OCI-LY7 (cell line): ENCODE results near the gene PTPRZ1.

Experiments
- EZH2phosphoT487 ChIP-seq: fragments of 200-600 bp; sonication (generic); IDR thresholded peaks from 2 replicates; pipeline ENCODE4 v1.6.1; 2018; ENCODE audit warnings: low read depth, borderline replicate concordance, mild to moderate bottlenecking, mixed run types, antibody characterized with exemption, low read length, moderate library complexity, mixed read lengths
- TF ChIP-seq, protein P1 (sequence below): fragments of 200-600 bp; sonication (generic); conservative IDR thresholded peaks from 2 replicates; pipeline ENCODE4 v1.5.1; 2014; ENCODE audit warnings: mild to moderate bottlenecking, antibody characterized with exemption, low read length, moderate library complexity, mixed read lengths

- TF ChIP-seq, protein P1, sequence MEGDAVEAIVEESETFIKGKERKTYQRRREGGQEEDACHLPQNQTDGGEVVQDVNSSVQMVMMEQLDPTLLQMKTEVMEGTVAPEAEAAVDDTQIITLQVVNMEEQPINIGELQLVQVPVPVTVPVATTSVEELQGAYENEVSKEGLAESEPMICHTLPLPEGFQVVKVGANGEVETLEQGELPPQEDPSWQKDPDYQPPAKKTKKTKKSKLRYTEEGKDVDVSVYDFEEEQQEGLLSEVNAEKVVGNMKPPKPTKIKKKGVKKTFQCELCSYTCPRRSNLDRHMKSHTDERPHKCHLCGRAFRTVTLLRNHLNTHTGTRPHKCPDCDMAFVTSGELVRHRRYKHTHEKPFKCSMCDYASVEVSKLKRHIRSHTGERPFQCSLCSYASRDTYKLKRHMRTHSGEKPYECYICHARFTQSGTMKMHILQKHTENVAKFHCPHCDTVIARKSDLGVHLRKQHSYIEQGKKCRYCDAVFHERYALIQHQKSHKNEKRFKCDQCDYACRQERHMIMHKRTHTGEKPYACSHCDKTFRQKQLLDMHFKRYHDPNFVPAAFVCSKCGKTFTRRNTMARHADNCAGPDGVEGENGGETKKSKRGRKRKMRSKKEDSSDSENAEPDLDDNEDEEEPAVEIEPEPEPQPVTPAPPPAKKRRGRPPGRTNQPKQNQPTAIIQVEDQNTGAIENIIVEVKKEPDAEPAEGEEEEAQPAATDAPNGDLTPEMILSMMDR, result no peak
- TF ChIP-seq EZH2phosphoT487, result no peak
These were observed 209.7 kb downstream of the PTPRZ1 start for GRCh38 chr7:122082670-122083069.
